ENCODE results near the gene SPPL2B.

Gene SPPL2B

GRCh38 chr19:2375353-2376121 is 47.1 kb downstream of the SPPL2B start:
- intact Hi-C loops (cut with DNase I; ENCODE audit: low total_unique reads): loop anchor here (10.0 kb wide), 1 partner anchor 241 kb away; no protein-coding TSS in a partner anchor
- no peaks in the 10 kb centered on the region for H3K4me1 ChIP-seq
- no peak overlapping the region for H3K27ac ChIP-seq
- H3K27me3 ChIP-seq: peaks cover 0 to 65% of the 10 kb centered on the region in 2 donors
- H3K36me3 ChIP-seq: no peaks in the 10 kb centered on the region
- no peak for DNase-seq
- no peak for TF ChIP-seq CTCF (IDR thresholded peaks at IDR 0.05)
- peaks cover 0 to 4% (median 3%) of the 10 kb centered on the region in 3 donors for H3K9me3 ChIP-seq
- no peak overlapping the region for H3K4me3 ChIP-seq

GRCh38 chr19:2376784-2377519 is 48.5 kb downstream of the SPPL2B start:
- H3K4me3 ChIP-seq: no peak overlapping the region
- peaks cover 0 to 6% (median 5%) of the 10 kb centered on the region in 3 donors for H3K9me3 ChIP-seq
- no peak for TF ChIP-seq CTCF (IDR thresholded peaks at IDR 0.05)
- no peaks in the 10 kb centered on the region for H3K36me3 ChIP-seq
- peaks cover 0 to 65% of the 10 kb centered on the region in 2 donors for H3K27me3 ChIP-seq
- intact Hi-C loops (cut with DNase I; ENCODE audit: low total_unique reads): loop anchor here (10.0 kb wide), 1 partner anchor 242 kb away; no protein-coding TSS in a partner anchor
- no peak for DNase-seq
- no peaks in the 10 kb centered on the region for H3K4me1 ChIP-seq
- no peak overlapping the region for H3K27ac ChIP-seq

- Histone ChIP-seq H3K9me3 (peaks cover 0 to 6% (median 5%) of the 10 kb centered on the region in 3 donors), H3K27ac (no peak overlapping the region), H3K27me3 (peaks cover 0 to 68% of the 10 kb centered on the region in 2 donors), H3K4me3 (no peak overlapping the region), H3K36me3 (no peaks in the 10 kb centered on the region), H3K4me1 (peaks cover 0 to 7% (median 0%) of the 10 kb centered on the region in 4 donors)
- intact Hi-C loops (cut with DNase I; ENCODE audit: low total_unique reads): no loop called here
- no peak for TF ChIP-seq CTCF (IDR thresholded peaks at IDR 0.05)
- no peak for DNase-seq
These were observed 52.1 kb downstream of the SPPL2B start for GRCh38 chr19:2380567-2380966.

- Histone ChIP-seq H3K36me3 (no peaks in the 10 kb centered on the region), H3K27me3 (peaks cover 0 to 67% of the 10 kb centered on the region in 2 donors), H3K4me3 (no peak overlapping the region), H3K27ac (no peak overlapping the region), H3K9me3 (peaks cover 0 to 6% (median 5%) of the 10 kb centered on the region in 3 donors), H3K4me1 (peaks cover 0 to 7% (median 0%) of the 10 kb centered on the region in 4 donors)
- DNase-seq: no peak
- intact Hi-C loops (cut with DNase I; ENCODE audit: low total_unique reads): no loop called here
- no peak for TF ChIP-seq CTCF (IDR thresholded peaks at IDR 0.05)
These were observed 52.8 kb downstream of the SPPL2B start for GRCh38 chr19:2381148-2381820.

GRCh38 chr19:2382530-2383222 is 54.2 kb downstream of the SPPL2B start:
- intact Hi-C loops (cut with DNase I; ENCODE audit: low total_unique reads): no loop called here
- Histone ChIP-seq H3K27ac (no peak overlapping the region), H3K27me3 (peaks cover 0 to 74% of the 10 kb centered on the region in 2 donors), H3K4me3 (no peak overlapping the region), H3K4me1 (peaks cover 0 to 7% (median 0%) of the 10 kb centered on the region in 4 donors), H3K9me3 (peaks cover 0 to 6% (median 5%) of the 10 kb centered on the region in 3 donors), H3K36me3 (no peaks in the 10 kb centered on the region)
- DNase-seq: no peak
- TF ChIP-seq CTCF (IDR thresholded peaks at IDR 0.05): no peak

Data from tibial artery (tissue), 4 donors.